A549 (cell line): ENCODE results near the gene TGM4. TPM values are rescaled to one million over a fixed set of nuclear protein-coding genes. Genes with fewer than 3 reads are reported as not detected.

Source experiments
- ATAC-seq, 2 experiments: fragments of 200-7000 bp in 1 of 2; fragments of >200 bp in 1 of 2; cut with Nextera tagmentation in 1 of 2; cut with Tn5 transposase in 1 of 2; 3 replicates each; pipeline versions ENCODE4 v1.8.0 to v1.9.1; 2018 to 2020; ENCODE audit warnings: mild to moderate bottlenecking in 1 of 2, moderate library complexity in 1 of 2
- CTCF ChIA-PET: fragments of 300-600 bp; sonication (Branson Sonifier 250); formaldehyde crosslinking; extraction: SDS; loops from one replicate; lab custom pipeline; 2021; ENCODE audit warnings: antibody characterized with exemption, inconsistent platforms; lab: Yijun Ruan, JAX
- POLR2A ChIA-PET: fragments of 350-600 bp; formaldehyde crosslinking; extraction: SDS; loops from one replicate; lab custom pipeline; 2021; ENCODE audit warnings: antibody characterized with exemption, inconsistent platforms; lab: Yijun Ruan, JAX
- DNase-seq, 2 experiments: peaks; one replicate each; pipeline versions ENCODE4 v3.0.0 to v3.0.0-alpha.2; 2011 to 2016; ENCODE audit warnings: low read depth in 1 of 2, low spot score in 1 of 2
- FAIRE-seq: peaks from 2 replicates; lab custom pipeline; 2011; peaks lifted over from hg19 to GRCh38; lab: Jason Lieb, UNC
- H3K27ac ChIP-seq, 2 experiments: fragments of >200 bp; sonication (Bioruptor Twin); formaldehyde crosslinking; 3 replicates each; pipeline ENCODE4 v1.5.1; 2016 to 2017
- H3K4me1 ChIP-seq: fragments of >200 bp; sonication (Bioruptor Twin); formaldehyde crosslinking; 3 replicates; pipeline ENCODE4 v1.6.1; 2016
- H3K4me2 ChIP-seq: fragments of >200 bp; sonication (Bioruptor Twin); formaldehyde crosslinking; 3 replicates; pipeline ENCODE4 v1.6.1; 2016
- H3K4me3 ChIP-seq: fragments of >200 bp; sonication (Bioruptor Twin); formaldehyde crosslinking; 3 replicates; pipeline ENCODE4 v1.5.1; 2016
- H3K9me3 ChIP-seq: fragments of >200 bp; sonication (Bioruptor Twin); formaldehyde crosslinking; 3 replicates; pipeline ENCODE4 v1.6.1; 2016
- CBX8 ChIP-seq: fragments of 200-600 bp; sonication (generic); IDR thresholded peaks from 2 replicates; pipeline ENCODE4 v1.6.1; 2016
- CEBPB ChIP-seq, 2 experiments: fragments of >200 bp in 1 of 2; sonication (Bioruptor Twin) in 1 of 2; formaldehyde crosslinking in 1 of 2; IDR thresholded peaks; 2 replicates each; pipeline ENCODE4 v1.6.1; 2012 to 2016
- EHMT2 ChIP-seq: fragments of 200-600 bp; sonication (generic); IDR thresholded peaks from 2 replicates; pipeline ENCODE4 v1.6.1; 2016; ENCODE audit warnings: antibody characterized with exemption, low read depth, mild to moderate bottlenecking, moderate library complexity
- EP300 ChIP-seq, 2 experiments: fragments of >200 bp; sonication (Bioruptor Twin); formaldehyde crosslinking; IDR thresholded peaks; 2 replicates in 1 of 2; 3 replicates in 1 of 2; pipeline ENCODE4 v1.6.1; 2016 to 2017
- MAFK ChIP-seq: fragments of 450-650 bp; IDR thresholded peaks from 2 replicates; pipeline ENCODE4 v1.6.1; 2014; ENCODE audit not compliant: partially characterized antibody
- MAZ ChIP-seq: fragments of 150-350 bp; IDR thresholded peaks from 2 replicates; pipeline ENCODE4 v1.6.1; 2014; ENCODE audit warnings: antibody characterized with exemption, low read depth, low read length, borderline replicate concordance
- MYC ChIP-seq: IDR thresholded peaks from 2 replicates; pipeline ENCODE4 v1.6.1; 2012; ENCODE audit warnings: mild to moderate bottlenecking, inconsistent platforms, low read length, improper control_type of control experiment, borderline replicate concordance
- POLR2A ChIP-seq: IDR thresholded peaks from 2 replicates; pipeline ENCODE4 v1.6.1; 2012; ENCODE audit warnings: mild to moderate bottlenecking, low read length
- POLR2AphosphoS2 ChIP-seq: conservative IDR thresholded peaks from 2 replicates; pipeline ENCODE4 v1.6.1; 2012; ENCODE audit warnings: low read length, improper control_type of control experiment, inconsistent platforms
- RNF2 ChIP-seq: fragments of 200-600 bp; sonication (generic); IDR thresholded peaks from 2 replicates; pipeline ENCODE4 v1.6.1; 2016; ENCODE audit warnings: low read depth, mild to moderate bottlenecking, antibody characterized with exemption, moderate library complexity, borderline replicate concordance
- ZNF302 ChIP-seq: fragments of 250-450 bp; sonication (Bioruptor Pico); IDR thresholded peaks from 2 replicates; pipeline ENCODE4 v1.9.0; 2021; ENCODE audit warnings: inconsistent platforms, mild to moderate bottlenecking, moderate library complexity
- WGBS: methylation state at CpG from one replicate; pipeline ENCODE4 v1.1.6; 2017; ENCODE audit errors: missing lambda C conversion rate; 5-methylcytosine and 5-hydroxymethylcytosine counted together
- polyA minus RNA-seq: library from RNA; depleted of rRNA, polyadenylated mRNA; stranded (reverse); fragments of >200 nt; gene quantifications from 2 replicates; pipeline ENCODE4 v1.2.3, GENCODE V29; 2011; rRNA and poly(A)+ RNA removed
- polyA plus RNA-seq, 4 experiments: library from polyadenylated mRNA; depleted of rRNA in 3 of 4; stranded (reverse); fragments of >200 nt; fragmentation: RNase III in 1 of 4; extraction: RNeasy Plus Mini Kit Qiagen cat#74134 plus additional on column Dnase treatment in 1 of 4; gene quantifications; 2 replicates in 3 of 4; 3 replicates in 1 of 4; pipeline ENCODE4 v1.2.3, GENCODE V29; 2011 to 2017
- TF ChIP-seq, protein P1 (sequence below): IDR thresholded peaks from 2 replicates; pipeline ENCODE4 v1.6.1; 2012
- TF ChIP-seq, protein P2 (sequence below): fragments of 450-650 bp; IDR thresholded peaks from 2 replicates; pipeline ENCODE4 v1.6.1; 2014; ENCODE audit warnings: antibody characterized with exemption

The TGM4 gene
- polyA plus RNA-seq (2011; rRNA removed) (0.01 and 0.03 TPM in 2 replicates), polyA plus RNA-seq (2017; fragmentation: RNase III; extraction: RNeasy Plus Mini Kit Qiagen cat#74134 plus additional on column Dnase treatment) (not detected in 3 replicates), polyA minus RNA-seq (not detected in 2 replicates)
- polyA plus RNA-seq (2012; cell fraction: cytosol; rRNA removed) = 0.01 TPM in 1 of 2 replicates, not detected in the other
- polyA plus RNA-seq (2012; cell fraction: nucleus; rRNA removed) = 0.01 TPM in 1 of 2 replicates, not detected in the other

DNA sequence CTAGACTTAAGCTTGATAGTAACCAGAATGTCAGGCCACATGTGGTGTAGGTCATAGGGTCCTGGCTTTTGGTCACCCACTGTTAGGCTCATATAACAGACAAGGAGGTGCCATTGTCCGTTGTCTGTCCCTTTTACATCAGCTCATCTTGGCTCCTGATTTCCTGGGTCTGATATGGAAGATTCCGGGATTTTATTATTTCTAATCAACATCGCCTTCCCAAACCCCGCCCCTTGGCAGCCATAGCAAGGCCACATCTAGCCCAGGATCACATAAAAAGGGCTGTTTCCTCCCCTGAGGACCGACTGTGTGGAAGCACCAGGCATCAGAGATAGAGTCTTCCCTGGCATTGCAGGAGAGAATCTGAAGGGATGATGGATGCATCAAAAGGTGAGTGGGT lies at the start of gene TGM4:
Gene TGM4, plus strand, starts transcription at position 301 of the 400 bp plus-strand sequence. Its CDS starts 71 bp downstream, at position 372.
- peaks cover 5% of the 10 kb centered on the region; the same call in 2 of the 3 replicates for H3K4me1 ChIP-seq
- no peak for DNase-seq
- H3K9me3 ChIP-seq = no peaks in the 10 kb centered on the region
- no peak for ATAC-seq
- no peak within 1 kb of the TSS for H3K4me2 ChIP-seq
- ChIA-PET POLR2A (no interaction called here), CTCF (no interaction called here)
- TF ChIP-seq, protein P1, sequence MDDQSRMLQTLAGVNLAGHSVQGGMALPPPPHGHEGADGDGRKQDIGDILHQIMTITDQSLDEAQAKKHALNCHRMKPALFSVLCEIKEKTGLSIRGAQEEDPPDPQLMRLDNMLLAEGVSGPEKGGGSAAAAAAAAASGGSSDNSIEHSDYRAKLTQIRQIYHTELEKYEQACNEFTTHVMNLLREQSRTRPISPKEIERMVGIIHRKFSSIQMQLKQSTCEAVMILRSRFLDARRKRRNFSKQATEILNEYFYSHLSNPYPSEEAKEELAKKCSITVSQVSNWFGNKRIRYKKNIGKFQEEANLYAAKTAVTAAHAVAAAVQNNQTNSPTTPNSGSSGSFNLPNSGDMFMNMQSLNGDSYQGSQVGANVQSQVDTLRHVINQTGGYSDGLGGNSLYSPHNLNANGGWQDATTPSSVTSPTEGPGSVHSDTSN = no peak
- no peak for TF ChIP-seq MAZ
- H3K27ac ChIP-seq = no peak within 1 kb of the TSS
- no peak for FAIRE-seq
- WGBS = 68% methylated on average over 5 of the region's 5 CpGs
- no peak within 1 kb of the TSS for H3K4me3 ChIP-seq

DNA sequence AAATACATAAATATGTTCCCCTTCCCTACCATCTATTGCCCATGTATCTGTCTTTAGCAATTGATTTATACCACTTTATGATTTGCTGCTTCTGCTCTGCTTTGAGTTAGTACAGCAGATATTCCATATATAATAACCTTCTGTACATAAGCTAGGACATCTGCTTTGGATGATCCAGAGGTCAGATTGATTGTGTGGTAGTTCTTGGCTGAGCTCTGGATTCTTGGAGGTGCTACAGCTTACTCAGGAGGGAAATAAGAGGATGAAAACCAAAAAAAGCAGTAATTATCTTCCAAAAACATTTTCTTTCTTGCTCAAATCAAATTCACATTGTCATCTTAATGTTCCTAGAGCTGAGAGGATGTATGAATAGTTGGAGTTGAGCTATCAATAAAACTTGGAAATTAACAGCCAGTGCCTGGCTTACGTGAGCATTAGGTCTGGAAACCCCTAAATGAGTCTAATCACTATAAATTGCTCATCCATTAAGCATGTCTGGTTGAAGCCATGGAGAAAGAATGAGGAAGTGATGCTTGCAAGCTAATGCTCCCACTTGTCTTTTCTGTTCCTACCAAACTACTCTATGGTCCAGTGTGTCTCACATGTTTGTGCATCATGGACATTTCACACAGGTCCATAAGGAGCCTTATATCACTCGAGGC lies 49.0 kb upstream of the TGM4 start:
- H3K4me2 ChIP-seq = no peak overlapping the region
- WGBS = 76% methylated on average over 2 of the region's 2 CpGs
- FAIRE-seq = no peak
- no peaks in the 10 kb centered on the region for H3K9me3 ChIP-seq
- peak in 1 of 2 experiments; percentile 5 for DNase-seq
- TF ChIP-seq CEBPB (IDR thresholded peaks at IDR 0.05) (no peak), RNF2 (no peak)
- H3K4me1 ChIP-seq = no peaks in the 10 kb centered on the region
- ATAC-seq = no peak
- H3K4me3 ChIP-seq = no peak overlapping the region
- POLR2A ChIA-PET = interaction anchor here (0.7 kb wide), 1 partner anchor 395 kb away, joined by 5 read pairs; no protein-coding TSS in a partner anchor
- CTCF ChIA-PET = no interaction called here
- H3K27ac ChIP-seq = no peak overlapping the region

DNA sequence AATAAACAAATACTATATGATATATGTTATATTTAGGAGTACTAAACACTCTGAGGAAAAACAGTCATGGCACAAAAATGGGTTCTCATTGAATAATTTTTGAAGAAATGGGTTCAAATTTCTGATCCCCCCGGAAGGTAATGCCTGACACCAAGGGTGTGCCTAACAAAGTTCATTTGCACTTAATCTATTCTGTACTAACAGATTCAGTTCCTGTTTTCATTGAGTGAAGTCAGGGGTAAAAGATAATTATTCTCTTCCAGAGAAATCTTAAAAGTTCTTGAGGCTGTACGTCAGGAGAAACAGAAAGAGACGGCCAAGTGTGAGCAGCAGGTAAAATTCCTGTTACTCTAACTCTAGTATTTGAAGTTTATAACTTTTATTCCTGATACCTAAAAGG lies 47.2 kb upstream of the TGM4 start:
- no peaks in the 10 kb centered on the region for H3K9me3 ChIP-seq
- 95% methylated on average over 3 of the region's 3 CpGs for WGBS
- no peak for TF ChIP-seq EHMT2
- TF ChIP-seq ZNF302 (CRISPR knock-in tag) = no peak
- no peak for TF ChIP-seq CBX8
- no peak for TF ChIP-seq MYC
- TF ChIP-seq POLR2A = no peak
- no peak for TF ChIP-seq EP300 (IDR thresholded peaks at IDR 0.05)
- POLR2A ChIA-PET = no interaction called here
- FAIRE-seq (no peak), ATAC-seq (no peak), DNase-seq (no peak)
- CTCF ChIA-PET = no interaction called here
- H3K4me3 ChIP-seq = no peak overlapping the region
- no peak overlapping the region for H3K4me2 ChIP-seq
- no peaks in the 10 kb centered on the region for H3K4me1 ChIP-seq
- no peak overlapping the region for H3K27ac ChIP-seq

DNA sequence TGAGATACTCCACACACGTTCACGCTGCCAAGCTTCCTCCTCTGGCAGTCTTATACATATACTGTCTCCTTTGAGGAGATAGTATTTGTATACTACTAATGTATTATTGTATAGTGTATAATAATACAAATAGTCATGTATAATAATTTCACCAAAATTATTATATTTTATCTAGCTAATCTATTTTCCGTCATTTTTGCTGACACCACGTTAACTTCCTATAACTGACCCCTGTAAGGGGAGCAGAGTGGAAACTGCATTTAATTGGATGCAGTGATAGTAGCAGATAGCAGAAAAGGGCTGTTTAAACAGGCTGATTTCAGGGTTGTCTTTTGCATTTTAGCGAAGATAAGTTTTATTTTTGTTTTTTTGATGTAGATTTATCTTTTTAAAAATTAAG lies 43.2 kb upstream of the TGM4 start:
- Histone ChIP-seq H3K4me2 (no peak overlapping the region), H3K4me3 (no peak overlapping the region), H3K4me1 (no peaks in the 10 kb centered on the region)
- FAIRE-seq (no peak), DNase-seq (no peak)
- CTCF ChIA-PET = no interaction called here
- TF ChIP-seq RNF2 = no peak
- TF ChIP-seq, protein P1 = no peak
- TF ChIP-seq MAFK = peak; percentile 53
- TF ChIP-seq, protein P2, sequence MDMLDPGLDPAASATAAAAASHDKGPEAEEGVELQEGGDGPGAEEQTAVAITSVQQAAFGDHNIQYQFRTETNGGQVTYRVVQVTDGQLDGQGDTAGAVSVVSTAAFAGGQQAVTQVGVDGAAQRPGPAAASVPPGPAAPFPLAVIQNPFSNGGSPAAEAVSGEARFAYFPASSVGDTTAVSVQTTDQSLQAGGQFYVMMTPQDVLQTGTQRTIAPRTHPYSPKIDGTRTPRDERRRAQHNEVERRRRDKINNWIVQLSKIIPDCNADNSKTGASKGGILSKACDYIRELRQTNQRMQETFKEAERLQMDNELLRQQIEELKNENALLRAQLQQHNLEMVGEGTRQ = no peak
- TF ChIP-seq POLR2AphosphoS2 = no peak
- TF ChIP-seq POLR2A = no peak
- TF ChIP-seq, all 56 proteins: peak for 1
- H3K9me3 ChIP-seq = no peaks in the 10 kb centered on the region
- 93% methylated on average over 5 of the region's 5 CpGs for WGBS
- POLR2A ChIA-PET = no interaction called here
- no peak overlapping the region for H3K27ac ChIP-seq
- ATAC-seq = no peak
